Neural cell (in vitro differentiated cells): ENCODE measurements around the gene EAPP.

Experiments
- EP300 ChIP-seq: fragments of 450-650 bp; conservative IDR thresholded peaks from 2 replicates; pipeline ENCODE4 v1.6.1; 2014; ENCODE audit warnings: antibody characterized with exemption, mild to moderate bottlenecking, moderate library complexity; ENCODE audit not compliant: poor library complexity, severe bottlenecking
- EZH2 ChIP-seq: fragments of 200-600, 300-800 bp; shearing (Covaris generic), sonication (generic); IDR thresholded peaks from 2 replicates; pipeline ENCODE4 v1.6.1; 2014; ENCODE audit warnings: antibody characterized with exemption, low read length, borderline replicate concordance, mild to moderate bottlenecking; ENCODE audit not compliant: insufficient read depth, poor library complexity, severe bottlenecking
- POLR2AphosphoS5 ChIP-seq: IDR thresholded peaks from 2 replicates; pipeline ENCODE4 v1.6.1; 2012
- RAD21 ChIP-seq: fragments of 450-650 bp; conservative IDR thresholded peaks from 2 replicates; pipeline ENCODE4 v1.6.1; 2014; ENCODE audit warnings: antibody characterized with exemption, mild to moderate bottlenecking, moderate library complexity
- SMC3 ChIP-seq: fragments of 450-650 bp; conservative IDR thresholded peaks from 2 replicates; pipeline ENCODE4 v1.6.1; 2014; ENCODE audit warnings: antibody characterized with exemption, mild to moderate bottlenecking, moderate library complexity; ENCODE audit not compliant: poor library complexity
- TF ChIP-seq, protein P1 (sequence below): fragments of 450-650 bp; IDR thresholded peaks from 2 replicates; pipeline ENCODE4 v1.5.1; 2014; ENCODE audit warnings: antibody characterized with exemption, mild to moderate bottlenecking, moderate library complexity; ENCODE audit not compliant: poor library complexity, severe bottlenecking
- TF ChIP-seq, protein P2 (sequence below): IDR thresholded peaks from 2 replicates; pipeline ENCODE4 v1.6.1; 2012; ENCODE audit warnings: borderline replicate concordance

DNA sequence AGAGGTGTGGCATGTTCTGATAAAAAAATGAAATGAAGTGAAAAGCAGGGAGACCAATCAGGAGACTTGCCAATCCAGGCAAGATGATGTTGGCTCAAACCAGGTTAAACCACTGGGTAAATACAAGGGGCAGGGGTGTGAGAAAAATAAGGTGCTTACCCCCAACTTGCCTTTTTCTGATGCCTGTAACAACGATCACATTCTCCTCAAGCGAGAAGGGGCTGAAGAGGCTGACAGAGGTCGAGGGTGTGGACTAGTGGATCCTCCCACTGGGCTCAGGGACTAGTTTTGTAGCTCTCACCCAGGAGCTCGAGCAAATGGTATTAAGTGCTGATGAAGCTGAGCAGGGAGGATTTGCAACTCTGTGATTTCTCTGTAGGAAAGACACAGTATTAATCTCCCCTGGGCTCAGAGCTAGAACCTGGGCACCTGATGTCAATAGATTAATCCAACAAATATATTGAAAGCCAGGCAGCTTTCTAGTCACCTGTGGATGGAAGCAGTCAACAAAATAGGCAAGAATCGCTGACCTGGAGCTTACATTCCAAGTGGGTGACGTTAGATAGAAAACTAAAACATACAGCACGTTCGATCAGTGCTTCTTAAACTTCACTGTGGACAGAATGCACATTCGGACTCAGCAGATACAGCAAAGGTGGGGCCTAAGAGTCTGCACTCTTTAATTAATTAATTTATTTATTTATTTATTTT is 15.2 kb upstream of the EAPP start:
- TF ChIP-seq SMC3, result no peak
- no peak for TF ChIP-seq EZH2
- TF ChIP-seq, protein P1, sequence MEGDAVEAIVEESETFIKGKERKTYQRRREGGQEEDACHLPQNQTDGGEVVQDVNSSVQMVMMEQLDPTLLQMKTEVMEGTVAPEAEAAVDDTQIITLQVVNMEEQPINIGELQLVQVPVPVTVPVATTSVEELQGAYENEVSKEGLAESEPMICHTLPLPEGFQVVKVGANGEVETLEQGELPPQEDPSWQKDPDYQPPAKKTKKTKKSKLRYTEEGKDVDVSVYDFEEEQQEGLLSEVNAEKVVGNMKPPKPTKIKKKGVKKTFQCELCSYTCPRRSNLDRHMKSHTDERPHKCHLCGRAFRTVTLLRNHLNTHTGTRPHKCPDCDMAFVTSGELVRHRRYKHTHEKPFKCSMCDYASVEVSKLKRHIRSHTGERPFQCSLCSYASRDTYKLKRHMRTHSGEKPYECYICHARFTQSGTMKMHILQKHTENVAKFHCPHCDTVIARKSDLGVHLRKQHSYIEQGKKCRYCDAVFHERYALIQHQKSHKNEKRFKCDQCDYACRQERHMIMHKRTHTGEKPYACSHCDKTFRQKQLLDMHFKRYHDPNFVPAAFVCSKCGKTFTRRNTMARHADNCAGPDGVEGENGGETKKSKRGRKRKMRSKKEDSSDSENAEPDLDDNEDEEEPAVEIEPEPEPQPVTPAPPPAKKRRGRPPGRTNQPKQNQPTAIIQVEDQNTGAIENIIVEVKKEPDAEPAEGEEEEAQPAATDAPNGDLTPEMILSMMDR, result no peak
- no peak for TF ChIP-seq RAD21
- no peak for TF ChIP-seq EP300
- TF ChIP-seq, protein P2, sequence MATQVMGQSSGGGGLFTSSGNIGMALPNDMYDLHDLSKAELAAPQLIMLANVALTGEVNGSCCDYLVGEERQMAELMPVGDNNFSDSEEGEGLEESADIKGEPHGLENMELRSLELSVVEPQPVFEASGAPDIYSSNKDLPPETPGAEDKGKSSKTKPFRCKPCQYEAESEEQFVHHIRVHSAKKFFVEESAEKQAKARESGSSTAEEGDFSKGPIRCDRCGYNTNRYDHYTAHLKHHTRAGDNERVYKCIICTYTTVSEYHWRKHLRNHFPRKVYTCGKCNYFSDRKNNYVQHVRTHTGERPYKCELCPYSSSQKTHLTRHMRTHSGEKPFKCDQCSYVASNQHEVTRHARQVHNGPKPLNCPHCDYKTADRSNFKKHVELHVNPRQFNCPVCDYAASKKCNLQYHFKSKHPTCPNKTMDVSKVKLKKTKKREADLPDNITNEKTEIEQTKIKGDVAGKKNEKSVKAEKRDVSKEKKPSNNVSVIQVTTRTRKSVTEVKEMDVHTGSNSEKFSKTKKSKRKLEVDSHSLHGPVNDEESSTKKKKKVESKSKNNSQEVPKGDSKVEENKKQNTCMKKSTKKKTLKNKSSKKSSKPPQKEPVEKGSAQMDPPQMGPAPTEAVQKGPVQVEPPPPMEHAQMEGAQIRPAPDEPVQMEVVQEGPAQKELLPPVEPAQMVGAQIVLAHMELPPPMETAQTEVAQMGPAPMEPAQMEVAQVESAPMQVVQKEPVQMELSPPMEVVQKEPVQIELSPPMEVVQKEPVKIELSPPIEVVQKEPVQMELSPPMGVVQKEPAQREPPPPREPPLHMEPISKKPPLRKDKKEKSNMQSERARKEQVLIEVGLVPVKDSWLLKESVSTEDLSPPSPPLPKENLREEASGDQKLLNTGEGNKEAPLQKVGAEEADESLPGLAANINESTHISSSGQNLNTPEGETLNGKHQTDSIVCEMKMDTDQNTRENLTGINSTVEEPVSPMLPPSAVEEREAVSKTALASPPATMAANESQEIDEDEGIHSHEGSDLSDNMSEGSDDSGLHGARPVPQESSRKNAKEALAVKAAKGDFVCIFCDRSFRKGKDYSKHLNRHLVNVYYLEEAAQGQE, result no peak
- no peak for TF ChIP-seq POLR2AphosphoS5
